OCI-LY1 (cell line): ENCODE results near the gene SLC44A3.

ENCODE experiments used
- H2AFZ ChIP-seq: fragments of 200-600 bp; sonication (generic), shearing (Covaris generic); 2 replicates; pipeline ENCODE4 v1.6.0; 2014; ENCODE audit warnings: antibody characterized with exemption, mild to moderate bottlenecking, low read length
- H3F3A ChIP-seq: fragments of 200-600 bp; sonication (generic), shearing (Covaris generic); 2 replicates; pipeline ENCODE4 v1.6.0; 2014; ENCODE audit warnings: mild to moderate bottlenecking, antibody characterized with exemption, low read length, moderate library complexity; ENCODE audit not compliant: insufficient read depth
- H3K27ac ChIP-seq: fragments of 200-600 bp; sonication (generic); 2 replicates; pipeline ENCODE4 v1.5.1; 2014; ENCODE audit warnings: low read length, mixed run types, mild to moderate bottlenecking, low read depth; ENCODE audit not compliant: poor library complexity, severe bottlenecking
- H3K27me3 ChIP-seq: fragments of 200-600 bp; sonication (generic); 2 replicates; pipeline ENCODE4 v1.6.0; 2014; ENCODE audit warnings: antibody characterized with exemption, mild to moderate bottlenecking, low read length, moderate library complexity; ENCODE audit not compliant: insufficient read depth
- H3K36me3 ChIP-seq: fragments of 200-600 bp; sonication (generic); 2 replicates; pipeline ENCODE4 v1.6.1; 2014; ENCODE audit warnings: mild to moderate bottlenecking, antibody characterized with exemption, low read length, moderate library complexity, mixed read lengths; ENCODE audit not compliant: insufficient read depth
- H3K4me1 ChIP-seq: fragments of 200-600 bp; sonication (generic); 2 replicates; pipeline ENCODE4 v1.5.1; 2014; ENCODE audit warnings: mild to moderate bottlenecking, low read length, moderate library complexity; ENCODE audit not compliant: insufficient read depth, severe bottlenecking
- H3K4me2 ChIP-seq: fragments of 200-600 bp; sonication (generic), shearing (Covaris generic); 2 replicates; pipeline ENCODE4 v1.6.1; 2014; ENCODE audit warnings: low read length
- H3K4me3 ChIP-seq: fragments of 200-600 bp; sonication (generic); 2 replicates; pipeline ENCODE4 v1.5.1; 2014; ENCODE audit warnings: low read length, low read depth, mild to moderate bottlenecking, mixed read lengths; ENCODE audit not compliant: poor library complexity, severe bottlenecking
- H3K79me2 ChIP-seq: fragments of 200-600 bp; shearing (Covaris generic); 2 replicates; pipeline ENCODE4 v1.6.1; 2016; ENCODE audit warnings: mixed run types, low read length, mixed read lengths; ENCODE audit not compliant: insufficient read depth
- H3K9ac ChIP-seq: fragments of 200-600 bp; sonication (generic), shearing (Covaris generic); 2 replicates; pipeline ENCODE4 v1.6.1; 2014; ENCODE audit warnings: mild to moderate bottlenecking, low read length, mixed read lengths
- H3K9me2 ChIP-seq: fragments of 200-600 bp; sonication (generic), shearing (Covaris generic); 2 replicates; pipeline ENCODE4 v1.6.1; 2014; ENCODE audit warnings: low read depth, mild to moderate bottlenecking, low read length, mixed read lengths
- H3K9me3 ChIP-seq: fragments of 200-600 bp; shearing (Covaris generic); 2 replicates; pipeline ENCODE4 v1.6.1; 2014; ENCODE audit warnings: low read length, mixed read lengths
- H4K20me1 ChIP-seq: fragments of 200-600 bp; sonication (generic), shearing (Covaris generic); 2 replicates; pipeline ENCODE4 v1.6.0; 2016; ENCODE audit warnings: mild to moderate bottlenecking, low read length; ENCODE audit not compliant: insufficient read depth
- EZH2 ChIP-seq: fragments of 200-600 bp; sonication (generic), shearing (Covaris generic); IDR thresholded peaks from 2 replicates; pipeline ENCODE4 v1.8.0; 2017; ENCODE audit warnings: borderline replicate concordance, mixed run types, mild to moderate bottlenecking, antibody characterized with exemption, low read length, moderate library complexity, mixed read lengths
- TF ChIP-seq, protein P1 (sequence below): fragments of 200-600 bp; sonication (generic), shearing (Covaris generic); IDR thresholded peaks from 2 replicates; pipeline ENCODE4 v1.5.1; 2017; ENCODE audit warnings: mild to moderate bottlenecking, antibody characterized with exemption, low read length, moderate library complexity, mixed read lengths

The SLC44A3 gene

DNA sequence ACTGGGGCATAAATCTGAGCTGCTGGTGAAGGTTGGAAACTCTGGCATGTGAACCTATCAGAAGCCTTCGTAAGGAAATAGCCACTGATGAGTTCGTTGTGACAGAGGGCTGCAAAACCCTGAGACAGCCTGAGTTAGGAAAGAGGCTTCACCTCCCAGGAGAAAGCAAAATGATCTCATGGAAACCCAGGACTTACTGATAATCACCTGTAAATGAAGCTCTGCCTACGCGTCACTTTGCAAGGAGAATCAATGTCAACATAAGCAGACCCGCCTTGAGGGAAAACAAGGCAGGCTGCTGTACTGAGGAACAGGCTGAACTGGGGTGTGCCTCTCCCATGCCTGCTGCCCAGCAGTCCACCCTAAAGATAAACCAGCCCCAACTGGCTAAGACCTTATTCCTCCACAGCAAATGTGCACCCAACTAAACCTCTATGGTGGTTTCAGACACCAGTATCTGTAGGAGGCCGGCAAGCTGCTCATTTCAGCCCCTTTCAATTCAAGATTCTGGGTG, 46.8 kb upstream of the SLC44A3 start:
- no peak overlapping the region for H3K4me3 ChIP-seq
- H2AFZ ChIP-seq: no peak overlapping the region
- H3K9me2 ChIP-seq: no peaks in the 10 kb centered on the region
- H3K79me2 ChIP-seq: no peaks in the 10 kb centered on the region
- TF ChIP-seq, protein P1, sequence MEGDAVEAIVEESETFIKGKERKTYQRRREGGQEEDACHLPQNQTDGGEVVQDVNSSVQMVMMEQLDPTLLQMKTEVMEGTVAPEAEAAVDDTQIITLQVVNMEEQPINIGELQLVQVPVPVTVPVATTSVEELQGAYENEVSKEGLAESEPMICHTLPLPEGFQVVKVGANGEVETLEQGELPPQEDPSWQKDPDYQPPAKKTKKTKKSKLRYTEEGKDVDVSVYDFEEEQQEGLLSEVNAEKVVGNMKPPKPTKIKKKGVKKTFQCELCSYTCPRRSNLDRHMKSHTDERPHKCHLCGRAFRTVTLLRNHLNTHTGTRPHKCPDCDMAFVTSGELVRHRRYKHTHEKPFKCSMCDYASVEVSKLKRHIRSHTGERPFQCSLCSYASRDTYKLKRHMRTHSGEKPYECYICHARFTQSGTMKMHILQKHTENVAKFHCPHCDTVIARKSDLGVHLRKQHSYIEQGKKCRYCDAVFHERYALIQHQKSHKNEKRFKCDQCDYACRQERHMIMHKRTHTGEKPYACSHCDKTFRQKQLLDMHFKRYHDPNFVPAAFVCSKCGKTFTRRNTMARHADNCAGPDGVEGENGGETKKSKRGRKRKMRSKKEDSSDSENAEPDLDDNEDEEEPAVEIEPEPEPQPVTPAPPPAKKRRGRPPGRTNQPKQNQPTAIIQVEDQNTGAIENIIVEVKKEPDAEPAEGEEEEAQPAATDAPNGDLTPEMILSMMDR: no peak
- no peak for TF ChIP-seq EZH2
- no peak overlapping the region for H3K4me2 ChIP-seq
- H4K20me1 ChIP-seq: no peaks in the 10 kb centered on the region
- no peak overlapping the region for H3K27ac ChIP-seq
- H3K36me3 ChIP-seq: no peaks in the 10 kb centered on the region
- H3K27me3 ChIP-seq: no peaks in the 10 kb centered on the region
- no peaks in the 10 kb centered on the region for H3K4me1 ChIP-seq
- H3K9ac ChIP-seq: no peak overlapping the region
- H3K9me3 ChIP-seq: no peaks in the 10 kb centered on the region
- H3F3A ChIP-seq: no peaks in the 10 kb centered on the region

DNA sequence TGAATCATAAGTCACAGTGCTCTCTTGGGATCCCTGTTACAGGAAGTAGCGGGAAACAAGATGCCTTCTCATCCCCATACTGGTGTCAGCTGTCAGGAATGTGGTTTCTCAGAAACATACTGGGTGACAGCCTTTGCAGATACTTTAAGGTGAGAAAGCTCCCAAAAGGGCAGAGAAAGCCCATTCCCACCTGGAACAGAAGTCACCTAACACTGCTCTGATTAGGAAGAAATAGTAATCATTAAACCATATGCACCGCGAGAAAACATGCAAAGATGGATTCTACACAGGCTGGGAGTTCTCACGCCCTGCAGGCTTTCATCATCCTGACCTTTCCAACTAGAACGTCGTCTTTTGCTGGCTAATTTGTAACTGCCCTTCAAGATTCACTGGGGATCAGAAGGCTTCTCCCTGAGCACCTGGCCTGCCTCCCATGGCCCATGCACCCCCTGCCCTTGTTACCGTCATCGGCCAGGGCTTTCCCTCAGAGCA, 46.2 kb upstream of the SLC44A3 start:
- Histone ChIP-seq H3K9me3 (no peaks in the 10 kb centered on the region), H3F3A (no peaks in the 10 kb centered on the region), H3K9me2 (no peaks in the 10 kb centered on the region), H3K79me2 (no peaks in the 10 kb centered on the region), H3K4me3 (no peak overlapping the region), H2AFZ (no peak overlapping the region), H3K9ac (no peak overlapping the region), H3K27me3 (no peaks in the 10 kb centered on the region), H3K27ac (no peak overlapping the region), H3K4me2 (no peak overlapping the region), H4K20me1 (no peaks in the 10 kb centered on the region), H3K36me3 (no peaks in the 10 kb centered on the region), H3K4me1 (no peaks in the 10 kb centered on the region)
- TF ChIP-seq, protein P1: no peak
- no peak for TF ChIP-seq EZH2

DNA sequence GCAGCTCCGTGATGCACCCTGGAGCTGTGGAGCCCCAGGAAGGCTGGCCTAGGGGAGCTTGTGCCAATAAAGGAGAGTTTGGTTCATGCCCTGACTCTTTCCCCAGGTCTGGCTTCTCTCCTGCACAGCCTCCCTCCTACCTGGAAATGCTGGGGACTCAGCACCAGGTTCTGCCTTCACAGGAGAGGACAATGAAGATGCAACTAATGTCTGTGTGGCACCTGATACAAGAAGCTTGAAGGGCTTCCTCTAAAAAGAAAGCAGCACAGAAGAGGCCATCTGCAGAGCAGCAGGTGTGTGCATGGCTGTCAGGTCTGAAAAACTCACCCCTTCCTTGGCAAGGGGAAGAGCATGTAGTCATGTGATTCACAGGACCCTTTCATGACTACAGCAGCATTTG, 43.7 kb upstream of the SLC44A3 start:
- H3K9ac ChIP-seq: no peak overlapping the region
- H3K27me3 ChIP-seq: no peaks in the 10 kb centered on the region
- H4K20me1 ChIP-seq: no peaks in the 10 kb centered on the region
- no peaks in the 10 kb centered on the region for H3K36me3 ChIP-seq
- no peaks in the 10 kb centered on the region for H3K9me2 ChIP-seq
- no peaks in the 10 kb centered on the region for H3F3A ChIP-seq
- no peaks in the 10 kb centered on the region for H3K79me2 ChIP-seq
- H3K27ac ChIP-seq: no peak overlapping the region
- H3K4me2 ChIP-seq: no peak overlapping the region
- H3K4me1 ChIP-seq: no peaks in the 10 kb centered on the region
- no peaks in the 10 kb centered on the region for H3K9me3 ChIP-seq
- no peak for TF ChIP-seq EZH2
- TF ChIP-seq, protein P1: no peak
- H2AFZ ChIP-seq: no peak overlapping the region
- H3K4me3 ChIP-seq: no peak overlapping the region
